T-helper 17 cell (primary cell): ENCODE measurements around the gene ITGB2. TPM values are rescaled to one million over a fixed set of nuclear protein-coding genes. Genes with fewer than 3 reads are reported as not detected.

Experiments
- ATAC-seq: fragments of 150-1000 bp; cut with Tn5 transposase; 2 replicates; pipeline ENCODE4 v1.10.0; 2021; ENCODE audit warnings: mild to moderate bottlenecking, moderate library complexity
- DNase-seq, 3 donors: peaks; one replicate each; pipeline versions ENCODE4 v3.0.0 to v3.0.0-alpha.2; 2020 to 2021
- H3K9me3 ChIP-seq: one replicate; pipeline ENCODE4 v1.7.0; 2013; ENCODE audit warnings: low read length, mild to moderate bottlenecking; ENCODE audit not compliant: control insufficient read depth, poor library complexity, severe bottlenecking
- H3K27ac Mint-ChIP-seq: one replicate; pipeline ENCODE4 v1.8.0; 2022; ENCODE audit warnings: mild to moderate bottlenecking, moderate library complexity, mixed read lengths
- H3K27me3 Mint-ChIP-seq: one replicate; pipeline ENCODE4 v1.8.0; 2022; ENCODE audit warnings: mixed read lengths
- H3K36me3 Mint-ChIP-seq: one replicate; pipeline ENCODE4 v1.8.0; 2022; ENCODE audit warnings: low read depth, mixed read lengths
- H3K4me1 Mint-ChIP-seq: one replicate; pipeline ENCODE4 v1.8.0; 2022; ENCODE audit warnings: mild to moderate bottlenecking, mixed read lengths
- H3K4me3 Mint-ChIP-seq: one replicate; pipeline ENCODE4 v1.8.0; 2022; ENCODE audit warnings: mild to moderate bottlenecking, moderate library complexity, mixed read lengths
- total RNA-seq, 4 donors: library from RNA in 2 of 4; stranded (reverse) in 2 of 4; gene quantifications; one replicate each; pipeline ENCODE4 v1.2.3 and lab custom pipeline; 2022 to 2026

ITGB2 gene
- total RNA-seq, 2 donors from 2014 or later: 248 to 359 TPM

DNA sequence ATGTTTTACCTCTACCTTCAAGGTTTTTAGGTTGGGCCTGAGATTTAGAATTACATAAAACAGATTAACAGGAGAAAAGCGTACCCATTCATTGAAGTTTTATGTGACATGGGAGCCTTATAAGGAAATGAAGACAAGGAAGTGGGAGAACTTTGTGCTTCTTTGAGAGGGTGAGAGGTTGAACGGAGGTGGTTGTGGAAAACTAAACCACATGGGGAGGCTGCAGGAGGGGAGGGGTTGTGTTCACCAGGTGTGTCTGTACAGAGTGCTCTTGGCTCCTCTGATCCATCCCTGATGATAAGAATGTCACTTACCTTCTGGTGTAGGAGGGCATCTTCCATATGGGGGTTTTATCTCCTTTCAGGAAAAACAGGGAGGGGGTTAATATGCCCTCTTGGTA lies 21.9 kb upstream of the ITGB2 start:
- H3K9me3 ChIP-seq: no peaks in the 10 kb centered on the region
- DNase-seq (no peak), ATAC-seq (no peak)
- H3K36me3 Mint-ChIP-seq: peaks cover 4% of the 10 kb centered on the region
- H3K4me1 Mint-ChIP-seq: peaks cover 27% of the 10 kb centered on the region
- peak overlapping the region; percentile 65 for H3K27ac Mint-ChIP-seq
- H3K4me3 Mint-ChIP-seq: no peak overlapping the region
- H3K27me3 Mint-ChIP-seq: no peaks in the 10 kb centered on the region

DNA sequence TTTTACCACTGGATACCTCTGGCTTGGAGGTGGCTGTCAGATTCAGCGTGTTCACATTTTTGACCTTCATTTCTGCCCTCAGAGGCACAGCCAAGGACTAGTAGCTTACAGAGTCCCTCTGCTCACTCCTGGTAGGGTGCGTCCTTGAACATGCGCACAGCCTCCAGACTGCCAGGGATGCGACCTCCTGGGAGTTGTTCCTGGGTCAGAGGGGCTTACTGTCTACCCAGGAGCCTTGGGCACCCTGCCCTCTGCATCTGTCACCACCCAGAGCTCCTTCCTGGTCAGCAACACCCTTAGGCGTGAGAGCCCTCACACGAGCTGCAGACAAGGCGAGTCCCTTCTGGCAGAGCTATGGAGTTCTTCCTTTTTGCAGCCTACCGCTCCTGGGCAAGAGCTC lies 20.9 kb upstream of the ITGB2 start:
- DNase-seq (no peak), ATAC-seq (no peak)
- no peaks in the 10 kb centered on the region for H3K9me3 ChIP-seq
- peak overlapping the region; percentile 92 for H3K27ac Mint-ChIP-seq
- H3K4me3 Mint-ChIP-seq: peak overlapping the region; percentile 95
- H3K27me3 Mint-ChIP-seq: no peaks in the 10 kb centered on the region
- H3K36me3 Mint-ChIP-seq: peaks cover 4% of the 10 kb centered on the region
- H3K4me1 Mint-ChIP-seq: peaks cover 29% of the 10 kb centered on the region

DNA sequence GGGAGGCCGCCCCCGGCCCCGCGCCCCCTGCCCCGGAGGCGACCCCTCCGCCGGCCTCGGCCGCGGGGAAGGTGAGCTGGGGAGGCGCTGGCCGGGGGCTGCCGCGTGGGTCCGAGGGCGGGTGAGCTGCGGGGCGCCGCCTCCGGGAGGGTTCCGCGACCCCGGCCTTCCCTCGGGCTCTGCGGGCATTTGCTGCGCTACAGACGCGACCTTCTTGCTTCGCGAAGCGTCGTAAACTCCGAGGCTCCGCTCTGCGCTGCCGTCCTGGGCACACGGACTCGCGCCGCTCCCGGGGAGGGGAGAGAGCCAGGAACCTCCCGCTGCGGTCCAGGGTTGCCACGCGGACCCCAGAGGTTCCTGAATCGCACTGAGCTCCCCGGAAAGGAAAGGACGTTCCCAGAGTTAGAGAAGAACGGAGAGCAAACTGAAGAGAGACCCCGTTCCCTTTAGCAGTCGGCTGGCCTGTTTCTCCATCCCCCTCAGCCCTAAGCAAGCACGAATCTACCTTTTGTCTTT lies 19.5 kb upstream of the ITGB2 start:
- H3K36me3 Mint-ChIP-seq: peaks cover 2% of the 10 kb centered on the region
- peaks cover 27% of the 10 kb centered on the region for H3K4me1 Mint-ChIP-seq
- H3K9me3 ChIP-seq: no peaks in the 10 kb centered on the region
- no peaks in the 10 kb centered on the region for H3K27me3 Mint-ChIP-seq
- H3K4me3 Mint-ChIP-seq: peak overlapping the region; percentile 95
- ATAC-seq (peak; percentile 50), DNase-seq (no peak)
- H3K27ac Mint-ChIP-seq: peak overlapping the region; percentile 92

DNA sequence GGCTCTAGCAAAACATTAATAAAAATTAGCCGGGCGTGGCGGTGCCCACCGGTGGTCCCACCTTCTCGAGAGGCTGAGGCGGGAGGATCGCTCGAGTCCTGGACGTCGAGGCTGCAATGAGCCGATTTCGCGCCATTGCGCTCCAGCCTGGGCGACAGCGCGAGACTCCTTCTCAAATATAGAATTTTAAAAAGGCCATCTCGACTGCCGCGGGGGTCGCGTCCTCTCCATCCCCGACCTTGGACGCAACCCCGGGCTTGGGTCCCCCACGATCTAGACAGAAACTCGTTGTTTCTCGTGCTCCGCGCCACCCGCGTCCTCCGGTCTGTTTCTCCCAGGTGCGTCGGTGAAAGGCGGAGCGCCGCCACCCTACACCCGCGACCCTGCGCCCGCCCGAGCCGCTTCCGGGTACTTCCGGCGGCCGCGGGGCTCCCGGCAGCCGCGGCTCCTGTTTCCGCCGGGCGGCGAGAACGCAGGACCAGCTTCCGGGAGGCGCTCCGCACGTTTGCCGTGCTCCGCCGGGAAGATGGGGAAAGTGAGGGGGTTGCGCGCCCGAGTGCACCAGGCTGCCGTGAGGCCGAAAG lies 18.9 kb upstream of the ITGB2 start, which contains the start of gene SLX9:
SLX9 (plus strand) TSS at position 498 of the 584 bp plus-strand sequence; CDS start at position 527, 29 bp downstream.
- peaks cover 2% of the 10 kb centered on the region for H3K36me3 Mint-ChIP-seq
- H3K27me3 Mint-ChIP-seq: no peaks in the 10 kb centered on the region
- peak; percentile 95 for ATAC-seq
- DNase-seq: peak; percentile 65 to 71 (median 67)
- no peaks in the 10 kb centered on the region for H3K9me3 ChIP-seq
- peak within 1 kb of the TSS; percentile 95 for H3K4me3 Mint-ChIP-seq
- H3K4me1 Mint-ChIP-seq: peaks cover 24% of the 10 kb centered on the region
- H3K27ac Mint-ChIP-seq: peak within 1 kb of the TSS; percentile 92

DNA sequence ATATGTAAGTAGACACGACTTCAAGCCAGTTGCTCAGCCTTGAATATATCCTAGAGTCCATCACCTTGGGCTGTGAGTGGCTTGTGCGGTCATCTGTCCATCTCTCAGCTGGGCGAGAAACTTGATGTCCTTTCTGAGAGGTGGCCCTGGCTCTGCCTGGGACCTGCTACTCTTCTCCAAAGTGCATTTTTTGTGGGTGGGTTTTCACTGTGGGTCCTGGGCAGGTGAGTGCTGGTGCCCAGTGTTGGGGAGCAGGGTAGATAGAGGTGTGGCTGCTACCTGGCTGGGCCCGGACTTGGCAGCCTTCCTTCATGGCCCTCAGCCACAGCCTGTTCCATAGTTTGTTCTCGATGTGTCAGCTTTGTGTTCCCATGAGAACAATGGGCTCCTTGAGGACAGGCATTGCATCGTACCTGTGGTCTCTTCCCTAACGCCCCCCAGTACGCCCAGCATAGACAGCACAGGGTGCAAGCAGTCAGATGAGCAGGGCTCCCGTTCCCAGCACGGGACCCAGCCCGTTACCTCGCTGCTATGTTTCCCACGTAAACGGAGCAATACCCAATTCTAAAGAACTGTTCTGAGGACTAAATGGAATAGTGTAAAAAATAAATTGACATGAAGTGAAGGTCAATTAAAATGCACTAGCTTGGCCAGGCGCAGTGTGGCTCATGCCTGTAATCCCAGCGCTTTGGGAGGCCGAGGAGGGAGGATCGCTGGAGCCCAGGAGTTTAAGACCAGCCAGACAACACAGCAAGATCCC lies 18.3 kb upstream of the ITGB2 start:
- H3K27me3 Mint-ChIP-seq: no peaks in the 10 kb centered on the region
- no peaks in the 10 kb centered on the region for H3K9me3 ChIP-seq
- peaks cover 24% of the 10 kb centered on the region for H3K4me1 Mint-ChIP-seq
- peaks cover 2% of the 10 kb centered on the region for H3K36me3 Mint-ChIP-seq
- H3K27ac Mint-ChIP-seq: peak overlapping the region; percentile 84
- no peak for DNase-seq
- peak overlapping the region; percentile 95 for H3K4me3 Mint-ChIP-seq
- ATAC-seq: no peak

DNA sequence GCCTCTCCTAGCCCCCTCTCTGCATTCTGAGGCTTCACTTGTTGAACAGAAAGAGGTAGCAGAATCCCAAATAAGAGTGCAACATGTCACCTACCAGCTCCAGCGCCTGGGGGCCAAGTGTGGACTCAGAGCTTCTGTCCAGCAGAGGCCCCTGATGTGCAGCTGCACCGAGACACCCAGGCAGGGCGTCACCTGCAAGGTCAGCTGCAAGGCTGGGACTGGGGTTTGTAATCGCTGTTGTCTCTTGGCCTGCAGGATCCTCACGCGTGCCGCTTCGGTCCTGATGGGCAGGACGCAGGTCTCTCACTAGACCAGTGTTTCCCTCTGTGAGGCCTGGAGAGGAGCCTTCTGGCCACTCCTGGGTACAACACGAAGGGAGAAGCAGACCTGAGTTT lies 14.8 kb upstream of the ITGB2 start:
- no peaks in the 10 kb centered on the region for H3K27me3 Mint-ChIP-seq
- H3K36me3 Mint-ChIP-seq: no peaks in the 10 kb centered on the region
- H3K4me3 Mint-ChIP-seq: no peak overlapping the region
- peaks cover 10% of the 10 kb centered on the region for H3K4me1 Mint-ChIP-seq
- H3K9me3 ChIP-seq: no peaks in the 10 kb centered on the region
- DNase-seq (no peak), ATAC-seq (no peak)
- no peak overlapping the region for H3K27ac Mint-ChIP-seq

DNA sequence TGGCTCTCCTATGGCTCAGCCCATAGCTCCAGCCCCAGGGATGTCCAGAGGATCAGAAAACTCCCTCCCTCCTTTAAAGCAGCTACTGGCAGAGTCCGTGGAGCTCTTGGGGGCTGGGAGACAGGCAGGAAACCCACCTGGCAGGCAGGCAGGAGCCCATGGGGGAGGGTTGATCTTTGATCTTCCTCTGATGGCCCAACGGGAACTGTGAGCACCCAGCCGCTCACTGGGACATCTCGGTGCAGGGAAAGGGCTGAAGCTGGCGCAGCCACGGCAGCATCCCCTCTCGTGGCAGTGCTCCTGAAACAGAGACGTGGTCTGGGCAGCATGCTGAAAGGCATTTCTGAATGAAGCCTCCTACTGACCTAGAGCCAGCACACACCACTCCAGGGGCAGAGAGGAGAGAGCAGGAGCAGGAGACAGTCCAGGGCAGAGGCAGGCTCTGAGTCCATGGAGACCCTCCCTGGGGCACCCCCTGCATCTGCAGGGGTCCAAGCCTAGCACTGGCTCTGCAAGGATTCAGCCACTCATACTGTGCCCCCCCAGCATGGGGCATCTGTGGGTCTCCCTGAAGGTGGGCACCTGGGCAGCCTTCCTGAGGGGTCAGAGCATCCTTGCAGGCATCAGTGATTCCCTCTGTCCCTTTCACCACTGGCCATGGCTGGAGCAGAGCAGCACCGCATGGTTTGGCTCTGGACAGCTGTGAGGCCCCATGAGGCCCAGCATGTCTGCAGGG lies 14.3 kb upstream of the ITGB2 start:
- no peak for DNase-seq

DNA sequence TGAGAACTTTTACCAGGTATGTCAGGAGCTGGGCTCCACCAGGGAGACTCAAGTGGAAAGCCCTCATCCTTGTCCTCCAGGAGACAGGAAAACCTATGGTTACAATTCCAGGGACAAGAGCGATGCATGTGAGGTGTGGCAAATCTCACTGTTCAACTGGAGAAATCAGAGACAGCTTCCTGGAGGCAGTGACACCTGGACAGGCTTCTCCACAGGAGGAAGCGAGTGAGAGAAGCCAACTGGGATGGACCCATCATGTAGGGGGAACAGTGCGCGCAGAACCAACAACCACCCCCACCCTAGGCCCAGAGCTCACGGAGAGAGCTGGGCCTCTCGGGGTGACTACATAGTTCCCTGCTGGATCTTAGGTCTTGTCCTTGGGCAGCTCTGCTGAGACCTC lies 13.6 kb upstream of the ITGB2 start:
- DNase-seq (no peak), ATAC-seq (no peak)
- Mint-ChIP-seq H3K27ac (no peak overlapping the region), H3K4me3 (no peak overlapping the region), H3K27me3 (no peaks in the 10 kb centered on the region), H3K36me3 (no peaks in the 10 kb centered on the region), H3K4me1 (peaks cover 18% of the 10 kb centered on the region)
- H3K9me3 ChIP-seq: no peaks in the 10 kb centered on the region

More for the DNA sequence above, 14.3 kb upstream of the ITGB2 start:
- peaks cover 15% of the 10 kb centered on the region for H3K4me1 Mint-ChIP-seq
- H3K9me3 ChIP-seq: no peaks in the 10 kb centered on the region
- H3K36me3 Mint-ChIP-seq: no peaks in the 10 kb centered on the region
- H3K4me3 Mint-ChIP-seq: no peak overlapping the region
- ATAC-seq: no peak
- no peaks in the 10 kb centered on the region for H3K27me3 Mint-ChIP-seq
- H3K27ac Mint-ChIP-seq: no peak overlapping the region

DNA sequence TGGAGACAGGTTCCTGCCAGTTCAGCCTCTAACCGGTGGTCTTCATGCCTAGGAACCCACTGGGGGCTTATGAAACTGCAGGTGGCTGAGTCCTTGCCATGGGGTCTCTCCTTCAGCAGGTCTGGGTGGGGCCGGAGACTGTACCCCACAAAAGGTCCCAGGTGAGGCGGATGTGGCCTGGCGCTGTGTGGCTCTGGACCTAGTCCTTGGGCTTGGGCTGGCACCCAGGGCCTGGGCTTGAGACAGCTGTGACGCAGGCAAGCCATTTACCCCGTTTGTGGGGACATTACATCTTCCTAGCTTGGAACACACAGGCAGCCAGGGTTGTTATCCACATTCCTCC lies 13.2 kb upstream of the ITGB2 start:
- no peak for ATAC-seq
- H3K27ac Mint-ChIP-seq: no peak overlapping the region

DNA sequence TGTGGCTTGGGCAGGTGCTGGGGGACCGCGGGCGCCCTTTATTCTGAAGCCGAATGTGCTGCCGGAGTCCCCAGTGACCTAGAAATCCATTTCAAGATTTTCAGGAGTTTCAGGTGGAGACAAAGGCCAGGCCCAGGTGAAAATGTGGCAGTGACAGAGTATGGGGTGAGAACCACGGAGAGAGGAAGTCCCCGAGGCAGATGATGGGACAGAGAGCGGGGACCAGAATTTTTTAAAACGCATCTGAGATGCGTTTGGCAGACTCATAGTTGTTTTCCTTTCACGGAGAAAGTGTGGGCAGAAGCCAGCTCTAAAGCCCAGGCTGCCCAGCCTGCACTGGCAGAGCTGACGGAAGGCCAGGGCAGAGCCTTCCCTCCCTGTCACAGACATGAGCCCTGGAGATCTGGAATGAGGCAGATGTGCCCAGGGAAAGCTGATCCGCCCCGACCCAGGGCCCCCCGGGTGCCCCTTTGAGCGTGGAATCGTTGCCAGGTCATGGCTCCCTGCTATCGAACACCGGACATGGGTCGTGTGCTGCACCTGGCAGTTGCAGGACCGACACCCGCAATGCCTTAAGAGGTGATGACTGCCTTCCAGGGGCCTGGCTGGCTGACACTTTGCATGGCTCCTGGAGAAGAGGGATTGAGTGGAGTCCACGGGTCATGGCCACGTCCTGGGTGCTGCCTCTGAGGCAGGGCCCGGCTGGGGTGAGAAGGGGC lies 12.7 kb upstream of the ITGB2 start:
- H3K9me3 ChIP-seq: no peaks in the 10 kb centered on the region
- H3K4me1 Mint-ChIP-seq: peaks cover 22% of the 10 kb centered on the region
- no peaks in the 10 kb centered on the region for H3K27me3 Mint-ChIP-seq
- no peak overlapping the region for H3K27ac Mint-ChIP-seq
- peak overlapping the region; percentile 21 for H3K4me3 Mint-ChIP-seq
- DNase-seq (no peak), ATAC-seq (no peak)
- H3K36me3 Mint-ChIP-seq: no peaks in the 10 kb centered on the region

More for the DNA sequence above, 13.2 kb upstream of the ITGB2 start:
- no peaks in the 10 kb centered on the region for H3K9me3 ChIP-seq
- Mint-ChIP-seq H3K36me3 (no peaks in the 10 kb centered on the region), H3K4me1 (peaks cover 19% of the 10 kb centered on the region), H3K4me3 (no peak overlapping the region), H3K27me3 (no peaks in the 10 kb centered on the region)
- DNase-seq: no peak

DNA sequence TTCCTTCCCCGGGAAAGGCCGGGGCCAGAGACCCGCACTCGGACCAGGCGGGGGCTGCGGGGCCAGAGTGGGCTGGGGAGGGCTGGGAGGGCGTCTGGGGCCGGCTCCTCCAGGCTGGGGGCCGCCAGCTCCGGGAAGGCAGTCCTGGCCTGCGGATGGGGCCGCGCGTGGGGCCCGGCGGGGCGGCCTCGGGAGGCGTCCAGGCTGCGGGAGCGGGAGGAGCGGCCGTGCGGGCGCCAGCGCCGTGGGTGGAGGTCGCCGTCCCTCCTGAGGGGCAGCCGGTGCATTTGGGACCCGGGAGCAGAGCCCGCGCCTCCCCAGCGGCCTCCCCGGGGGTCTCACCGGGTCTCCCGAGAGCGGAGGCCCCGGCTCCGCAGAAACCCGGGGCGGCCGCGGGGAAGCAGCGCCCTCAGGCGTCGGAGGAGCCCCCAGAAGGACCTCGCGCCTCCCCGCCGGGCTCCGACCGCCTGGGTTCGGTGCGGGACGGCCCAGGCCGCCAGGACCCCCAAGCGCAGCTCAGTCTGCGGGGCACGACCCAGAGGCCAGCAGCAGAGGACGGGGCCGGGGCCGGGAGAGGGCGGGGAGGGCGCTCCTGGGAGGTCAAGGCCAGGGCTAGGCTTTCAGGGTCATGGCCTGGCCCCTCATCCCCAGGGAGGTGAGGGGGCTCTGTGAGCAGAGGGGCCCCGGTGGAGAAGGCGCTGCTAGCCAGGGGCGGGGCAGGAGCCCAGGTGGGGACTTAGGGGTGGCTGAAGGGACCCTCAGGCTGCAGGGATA lies 11.9 kb upstream of the ITGB2 start:
- H3K4me1 Mint-ChIP-seq: peaks cover 24% of the 10 kb centered on the region
- peak; percentile 70 for ATAC-seq
- no peaks in the 10 kb centered on the region for H3K36me3 Mint-ChIP-seq
- peak; percentile 50 to 66 (median 65) for DNase-seq
- no peaks in the 10 kb centered on the region for H3K27me3 Mint-ChIP-seq
- H3K4me3 Mint-ChIP-seq: peak overlapping the region; percentile 93
- no peaks in the 10 kb centered on the region for H3K9me3 ChIP-seq
- no peak overlapping the region for H3K27ac Mint-ChIP-seq
